Measurements from ENCODE around the gene DIS3L2. TPM values are rescaled to one million over a fixed set of nuclear protein-coding genes. Genes with fewer than 3 reads are reported as not detected.

Gene DIS3L2
- total and polyA plus RNA-seq, 2 of the 8 experiments (the other 6 are each of a cell fraction or from before 2014, with no cell fraction given), result 11.5 to 21.6 TPM

- Histone ChIP-seq H3K9me3 (ENCODE audit: insufficient read depth in 2 of 2, low read depth in 1 of 2, low read length in 1 of 2) (no peaks in the 10 kb centered on the region), H2AK5ac (ENCODE audit: low read depth, low read length) (no peak overlapping the region), H2BK12ac (ENCODE audit: low read depth, low read length) (no peak overlapping the region), H2AFZ (ENCODE audit: low read length) (no peak overlapping the region), H3K36me3 (ENCODE audit: control insufficient read depth in 2 of 4, insufficient read depth in 4 of 4, low read length in 3 of 4) (no peaks in the 10 kb centered on the region), H2BK5ac (ENCODE audit: low read depth, low read length) (no peak overlapping the region), H2BK120ac (replicated peaks; ENCODE audit: low read depth, low read length) (no peak overlapping the region), H3K79me2 (ENCODE audit: control insufficient read depth in 1 of 2, insufficient read depth in 2 of 2, low read length in 2 of 2) (no peaks in the 10 kb centered on the region), H3K27ac (ENCODE audit: low read depth, low read length) (no peak overlapping the region), H3K14ac (ENCODE audit: insufficient read length) (no peak overlapping the region), H3K27me3 (replicated peaks in 1 of 4; ENCODE audit: control insufficient read depth in 3 of 4, extremely low read depth in 1 of 4, insufficient read depth in 3 of 4, low read length in 3 of 4) (no peaks in the 10 kb centered on the region), H2BK20ac (ENCODE audit: low read length) (no peak overlapping the region), H4K5ac (ENCODE audit: insufficient read length, low read depth, low read length) (no peak overlapping the region), H4K91ac (replicated peaks; ENCODE audit: insufficient read length, low read length) (no peak overlapping the region), H3K79me1 (ENCODE audit: low read depth, low read length) (no peaks in the 10 kb centered on the region), H3K23ac (ENCODE audit: insufficient read length) (no peak overlapping the region), H4K8ac (ENCODE audit: extremely low read depth, insufficient read depth, low read length) (no peak overlapping the region), H3K4me1 (replicated peaks in 1 of 4; ENCODE audit: control insufficient read depth in 3 of 4, insufficient read depth in 4 of 4, low read length in 3 of 4) (peaks cover 0 to 16% (median 6%) of the 10 kb centered on the region in 4 experiments; a peak in 5 of 7 replicates), H2BK15ac (ENCODE audit: low read length) (no peak overlapping the region), H3K4me3 (ENCODE audit: extremely low read depth in 1 of 4, insufficient read depth in 2 of 4, low read depth in 3 of 4, low read length in 4 of 4) (no peak overlapping the region), H4K20me1 (replicated peaks in 1 of 2; ENCODE audit: control insufficient read depth in 1 of 2, insufficient read depth in 2 of 2, low read length in 2 of 2) (no peaks in the 10 kb centered on the region), H3K18ac (ENCODE audit: extremely low read depth, low read length) (no peak overlapping the region), H3K56ac (replicated peaks; ENCODE audit: insufficient read length, low read depth, low read length) (no peak overlapping the region), H3K9ac (replicated peaks in 1 of 4; ENCODE audit: extremely low read depth in 1 of 4, low read depth in 3 of 4, low read length in 3 of 4) (no peak overlapping the region), H3K23me2 (ENCODE audit: low read depth, low read length) (no peaks in the 10 kb centered on the region), H3K4ac (replicated peaks; ENCODE audit: insufficient read length, low read depth, low read length) (no peak overlapping the region), H3K4me2 (ENCODE audit: insufficient read depth in 1 of 2, low read depth in 2 of 2, low read length in 2 of 2) (no peak overlapping the region)
- no peak for DNase-seq (ENCODE audit: low read depth in 1 of 2, low spot score in 2 of 2)
- no peak for FAIRE-seq
- POLR2A ChIA-PET (ENCODE audit: partially characterized antibody), result interaction anchor here (1.0 to 1.7 kb wide), 5 partner anchors 10 to 61 kb away, joined by 3 to 7 read pairs (median 4); no protein-coding TSS in a partner anchor
- WGBS, 2 experiments (ENCODE audit: extremely low coverage in 1 of 2, insufficient coverage in 1 of 2, insufficient read length in 1 of 2, insufficient replicate concordance in 2 of 2, low coverage in 1 of 2, low lambda C conversion rate in 2 of 2, missing lambda C conversion rate in 1 of 2), result 100% methylated on average over 1 of the region's 1 CpG; no CpG with 5 or more reads in 1 of the 2 experiments
- CTCF ChIA-PET (ENCODE audit: partially characterized antibody), result interaction anchor here (1.1 to 8.3 kb wide), 13 partner anchors 9 to 473 kb away, joined by 3 to 88 read pairs (median 6); no protein-coding TSS in a partner anchor
- no peak for TF ChIP-seq SIRT6 (IDR thresholded peaks at IDR 0.05; ENCODE audit: low read length)
- no peak for TF ChIP-seq SIX5 (IDR thresholded peaks at IDR 0.05; ENCODE audit: low read depth, low read length)
- TF ChIP-seq TAF1 (IDR thresholded peaks at IDR 0.05; ENCODE audit: low read depth, low read length), result no peak
- no peak for TF ChIP-seq USF2 (IDR thresholded peaks at IDR 0.05; ENCODE audit: low read length)
- TF ChIP-seq BCL11A (IDR thresholded peaks at IDR 0.05; ENCODE audit: low read depth in 2 of 2, low read length in 2 of 2), result no peak
- TF ChIP-seq TCF12 (IDR thresholded peaks at IDR 0.05; ENCODE audit: low read depth, low read length), result no peak
- TF ChIP-seq FOSL1 (IDR thresholded peaks at IDR 0.05; ENCODE audit: insufficient read depth, low read depth, low read length), result no peak
- no peak for TF ChIP-seq CREB1 (IDR thresholded peaks at IDR 0.05)
- no peak for TF ChIP-seq CBX5 (IDR thresholded peaks at IDR 0.05; ENCODE audit: low read depth, low read length)
- TF ChIP-seq CHD2 (IDR thresholded peaks at IDR 0.05; ENCODE audit: low read length), result no peak
- no peak for TF ChIP-seq CHD1 (IDR thresholded peaks at IDR 0.05; ENCODE audit: low read depth, low read length)
- no peak for TF ChIP-seq GTF2F1 (IDR thresholded peaks at IDR 0.05; ENCODE audit: borderline replicate concordance, low read depth, low read length)
- no peak for TF ChIP-seq RNF2 (IDR thresholded peaks at IDR 0.05; ENCODE audit: borderline replicate concordance, low read depth, low read length, missing control alignments, poor library complexity, severe bottlenecking)
- TF ChIP-seq RXRA (IDR thresholded peaks at IDR 0.05; ENCODE audit: insufficient read depth, low read depth, low read length), result no peak
- TF ChIP-seq CEBPB (IDR thresholded peaks at IDR 0.05; ENCODE audit: low read depth, low read length), result no peak
These were observed 412.8 kb downstream of the DIS3L2 start for GRCh38 chr2:232374356-232374755.

Measured in H1 (cell line).